CD4-positive, alpha-beta T cell (primary cell): ENCODE results near the gene OCA2. TPM values are rescaled to one million over a fixed set of nuclear protein-coding genes. Genes with fewer than 3 reads are reported as not detected.

Experiments
- ATAC-seq: fragments of 200-7000 bp; cut with Tn5 transposase; one replicate; pipeline ENCODE4 v1.10.0; 2022; ENCODE audit warnings: mild to moderate bottlenecking; ENCODE audit not compliant: poor library complexity
- CTCF ChIA-PET: fragments of 350-600 bp; sonication (Branson Sonifier 250); formaldehyde crosslinking; loops from one replicate; lab custom pipeline; 2021; ENCODE audit warnings: antibody characterized with exemption, inconsistent platforms; lab: Charles Lee
- POLR2A ChIA-PET: fragments of 350-600 bp; sonication (Branson Sonifier 250); formaldehyde crosslinking; loops from one replicate; lab custom pipeline; 2021; ENCODE audit warnings: antibody characterized with exemption, inconsistent platforms; lab: Charles Lee
- DNase-seq, 14 experiments: peaks; one replicate each; pipeline ENCODE4 v3.0.0-alpha.2; 2013 to 2020; ENCODE audit warnings: mixed read lengths in 2 of 14
- H3K27ac ChIP-seq, 2 donors: one replicate each; pipeline versions ENCODE4 v1.5.1 to v1.7.0; 2013; ENCODE audit warnings: low read length in 2 of 2, low read depth in 1 of 2, mild to moderate bottlenecking in 1 of 2
- H3K27me3 ChIP-seq, 2 experiments: 1 replicate in 1 of 2; 2 replicates in 1 of 2; pipeline versions ENCODE4 v1.6.1 to v1.7.0; 2013; ENCODE audit warnings: low read length in 2 of 2, control low read depth in 1 of 2, mild to moderate bottlenecking in 1 of 2, moderate library complexity in 1 of 2; ENCODE audit not compliant: insufficient read depth in 2 of 2, control insufficient read depth in 1 of 2
- H3K36me3 ChIP-seq: one replicate; pipeline ENCODE4 v1.6.1; 2013; ENCODE audit warnings: low read length, control low read depth; ENCODE audit not compliant: insufficient read depth
- H3K4me1 ChIP-seq: one replicate; pipeline ENCODE4 v1.6.1; 2013; ENCODE audit warnings: low read length, control low read depth; ENCODE audit not compliant: insufficient read depth
- H3K4me3 ChIP-seq: one replicate; pipeline ENCODE4 v1.5.1; 2013; ENCODE audit warnings: mild to moderate bottlenecking, low read length, moderate library complexity
- H3K9me3 ChIP-seq, 2 experiments: 1 replicate in 1 of 2; 2 replicates in 1 of 2; pipeline versions ENCODE4 v1.6.1 to v1.7.0; 2013; ENCODE audit warnings: low read length in 2 of 2, mild to moderate bottlenecking in 2 of 2, control low read depth in 1 of 2, moderate library complexity in 1 of 2; ENCODE audit not compliant: control insufficient read depth in 1 of 2, insufficient read depth in 1 of 2
- H3K27ac Mint-ChIP-seq: one replicate; pipeline ENCODE4 v1.8.0; 2020; ENCODE audit warnings: mixed read lengths
- H3K27me3 Mint-ChIP-seq: one replicate; pipeline ENCODE4 v1.8.0; 2021; ENCODE audit warnings: mixed read lengths
- H3K36me3 Mint-ChIP-seq: one replicate; pipeline ENCODE4 v1.8.0; 2021; ENCODE audit warnings: low read depth, mixed read lengths
- H3K4me1 Mint-ChIP-seq: one replicate; pipeline ENCODE4 v1.8.0; 2021; ENCODE audit warnings: low read depth, mixed read lengths
- H3K4me3 Mint-ChIP-seq: one replicate; pipeline ENCODE4 v1.8.0; 2020; ENCODE audit warnings: mild to moderate bottlenecking, mixed read lengths
- H3K9me3 Mint-ChIP-seq: one replicate; pipeline ENCODE4 v1.8.0; 2020; ENCODE audit warnings: mixed read lengths
- CTCF ChIP-seq: fragments of 200-600 bp; IDR thresholded peaks from one replicate; pipeline ENCODE4 v1.8.0; 2022; ENCODE audit warnings: antibody characterized with exemption, mild to moderate bottlenecking
- intact Hi-C, 2 experiments: fragments of 100-400 bp; cut with DNase I in 1 of 2; cut with micrococcal nuclease in 1 of 2; formaldehyde crosslinking; loops; one replicate each; pipeline versions ENCODE4 v1.15.1 to v1.9.0; 2023 to 2025; cut with DNase I, micrococcal nuclease
- total RNA-seq, 174 experiments: library from RNA in 2 of 174; stranded (reverse) in 2 of 174; gene quantifications; one replicate each; pipeline ENCODE4 v1.2.3 and lab custom pipeline; 2021 to 2026

The OCA2 gene
- total RNA-seq, 2 experiments from 2014 or later = not detected

GRCh38 chr15:28105224-28105791 lies 6.2 kb upstream of the OCA2 start:
- Mint-ChIP-seq H3K4me3 (peak overlapping the region; percentile 77), H3K4me1 (peaks cover 10% of the 10 kb centered on the region), H3K27ac (no peak overlapping the region), H3K9me3 (no peaks in the 10 kb centered on the region), H3K36me3 (no peaks in the 10 kb centered on the region), H3K27me3 (peaks cover 28% of the 10 kb centered on the region)
- DNase-seq = no peak
- POLR2A ChIA-PET = no interaction called here
- ATAC-seq = no peak
- Histone ChIP-seq H3K27ac (no peak overlapping the region), H3K4me3 (no peak overlapping the region), H3K36me3 (no peaks in the 10 kb centered on the region), H3K4me1 (peaks cover 20% of the 10 kb centered on the region), H3K9me3 (peaks cover 0 to 13% of the 10 kb centered on the region in 2 experiments), H3K27me3 (peaks cover 30 to 33% of the 10 kb centered on the region in 2 experiments)
- TF ChIP-seq CTCF = no peak
- CTCF ChIA-PET = no interaction called here
- intact Hi-C loops = loop anchor here in 1 of 2 experiments (5.0 to 10.0 kb wide), 2 partner anchors 1007 to 1169 kb away; no protein-coding TSS in a partner anchor

DNA sequence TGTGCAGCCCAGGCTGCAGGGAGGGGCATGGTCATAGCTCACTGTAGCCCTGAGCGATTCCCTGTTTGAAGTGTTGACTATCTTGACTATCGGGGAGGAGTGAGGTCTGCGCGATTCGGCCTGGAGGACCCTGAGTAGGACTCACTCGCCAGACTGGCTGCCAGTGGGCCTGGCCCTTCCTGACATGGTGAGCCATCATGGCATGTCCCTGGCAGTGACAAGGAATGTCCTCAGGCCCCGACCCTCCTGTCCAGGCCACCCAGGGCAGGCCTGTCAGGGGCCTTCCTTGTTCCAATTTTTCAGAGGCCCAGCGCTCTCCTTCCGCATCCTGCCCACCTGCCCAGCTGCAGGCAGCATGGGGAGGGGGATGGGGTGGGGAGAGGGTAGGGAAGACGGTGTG lies 5.2 kb upstream of the OCA2 start:
- H3K9me3 Mint-ChIP-seq = no peaks in the 10 kb centered on the region
- intact Hi-C loops = loop anchor here in 1 of 2 experiments (10.0 kb wide), 1 partner anchor 1170 kb away; no protein-coding TSS in a partner anchor
- Histone ChIP-seq H3K27me3 (peaks cover 33 to 36% of the 10 kb centered on the region in 2 experiments), H3K9me3 (peaks cover 0 to 13% of the 10 kb centered on the region in 2 experiments), H3K4me1 (peaks cover 25% of the 10 kb centered on the region), H3K27ac (no peak overlapping the region), H3K36me3 (no peaks in the 10 kb centered on the region), H3K4me3 (no peak overlapping the region)
- no peak overlapping the region for H3K4me3 Mint-ChIP-seq
- no peak for DNase-seq
- H3K36me3 Mint-ChIP-seq = no peaks in the 10 kb centered on the region
- ChIA-PET CTCF (no interaction called here), POLR2A (no interaction called here)
- H3K27ac Mint-ChIP-seq = no peak overlapping the region
- TF ChIP-seq CTCF = no peak
- H3K27me3 Mint-ChIP-seq = peaks cover 37% of the 10 kb centered on the region
- ATAC-seq = no peak
- H3K4me1 Mint-ChIP-seq = peaks cover 18% of the 10 kb centered on the region

DNA sequence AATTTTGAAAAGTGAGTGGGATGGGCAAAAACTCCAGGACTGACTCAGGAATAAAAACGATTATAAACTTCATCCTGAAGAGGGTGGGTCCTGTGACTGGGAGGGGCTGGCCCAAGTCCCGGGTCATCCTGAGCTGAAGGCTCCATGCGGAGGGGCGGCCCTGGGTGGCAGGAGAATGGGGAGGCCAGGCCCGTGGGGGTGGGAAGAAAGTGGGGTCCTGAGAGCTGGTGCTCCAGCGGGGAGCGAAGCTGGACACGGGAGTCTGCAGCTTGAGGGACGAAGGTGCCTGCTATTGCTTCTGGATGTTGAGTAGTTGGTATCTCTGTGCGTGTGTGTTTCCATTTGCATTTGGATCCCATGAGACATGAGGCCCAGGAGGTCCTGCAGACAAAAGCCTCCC lies 4.7 kb upstream of the OCA2 start:
- no peaks in the 10 kb centered on the region for H3K36me3 ChIP-seq
- no peak for ATAC-seq
- H3K9me3 ChIP-seq = peaks cover 0 to 17% of the 10 kb centered on the region in 2 experiments
- no peaks in the 10 kb centered on the region for H3K36me3 Mint-ChIP-seq
- H3K9me3 Mint-ChIP-seq = no peaks in the 10 kb centered on the region
- H3K4me1 ChIP-seq = peaks cover 29% of the 10 kb centered on the region
- H3K4me3 ChIP-seq = no peak overlapping the region
- H3K27me3 ChIP-seq = peaks cover 36 to 39% of the 10 kb centered on the region in 2 experiments
- intact Hi-C loops = loop anchor here in 1 of 2 experiments (10.0 kb wide), 1 partner anchor 1171 kb away; no protein-coding TSS in a partner anchor
- H3K27ac ChIP-seq = no peak overlapping the region
- H3K27ac Mint-ChIP-seq = no peak overlapping the region
- peaks cover 18% of the 10 kb centered on the region for H3K4me1 Mint-ChIP-seq
- peaks cover 41% of the 10 kb centered on the region for H3K27me3 Mint-ChIP-seq
- TF ChIP-seq CTCF = no peak
- H3K4me3 Mint-ChIP-seq = peak overlapping the region; percentile 30
- POLR2A ChIA-PET = no interaction called here
- no peak for DNase-seq
- CTCF ChIA-PET = no interaction called here
